SK-N-SH treated with all-trans-retinoic acid at 6 μM for 48 hours (cell line): ENCODE results near the gene TMEM209.
"Not testable (repeated sequence)": the region's sequence is repeated elsewhere in the genome, so short reads cannot be mapped to it uniquely, and the experiment has no call there.

Experiments used
- ATAC-seq: fragments of 200-7000 bp; cut with Tn5 transposase; 3 replicates; pipeline ENCODE4 v1.9.1; 2020; ENCODE audit warnings: mild to moderate bottlenecking, moderate library complexity
- ARNTL ChIP-seq: fragments of 450-650 bp; formaldehyde crosslinking; IDR thresholded peaks from 2 replicates; pipeline ENCODE4 v1.5.0; 2020; ENCODE audit warnings: low read depth, mild to moderate bottlenecking, moderate library complexity, borderline replicate concordance
- BACH2 ChIP-seq: fragments of 250-450 bp; sonication (Bioruptor Pico); IDR thresholded peaks from 2 replicates; pipeline ENCODE4 v1.9.0; 2021; ENCODE audit warnings: mild to moderate bottlenecking, borderline replicate concordance
- CREB5 ChIP-seq: fragments of 250-450 bp; sonication (Bioruptor Pico); IDR thresholded peaks from 2 replicates; pipeline ENCODE4 v1.5.1; 2020; ENCODE audit warnings: low read depth, mild to moderate bottlenecking, moderate library complexity
- CSDC2 ChIP-seq: fragments of 250-450 bp; sonication (Bioruptor Pico); IDR thresholded peaks from 2 replicates; pipeline ENCODE4 v1.5.0; 2020; ENCODE audit warnings: mild to moderate bottlenecking, moderate library complexity
- ESRRG ChIP-seq: fragments of 250-450 bp; sonication (Bioruptor Pico); IDR thresholded peaks from 2 replicates; pipeline ENCODE4 v1.6.1; 2021; ENCODE audit warnings: mild to moderate bottlenecking
- GLIS3 ChIP-seq: fragments of 250-450 bp; sonication (Bioruptor Pico); IDR thresholded peaks from 2 replicates; pipeline ENCODE4 v1.5.0; 2020; ENCODE audit warnings: mild to moderate bottlenecking, moderate library complexity
- ISL1 ChIP-seq: fragments of 250-450 bp; sonication (Bioruptor Pico); IDR thresholded peaks from 2 replicates; pipeline ENCODE4 v2.1.2; 2022; ENCODE audit warnings: mild to moderate bottlenecking, moderate library complexity
- OSR1 ChIP-seq: fragments of 250-450 bp; sonication (Bioruptor Pico); IDR thresholded peaks from 2 replicates; pipeline ENCODE4 v1.8.0; 2022; ENCODE audit warnings: moderate library complexity, mild to moderate bottlenecking, inconsistent platforms
- PPARA ChIP-seq: fragments of 250-450 bp; sonication (Bioruptor Pico); IDR thresholded peaks from 2 replicates; pipeline ENCODE4 v1.5.0; 2020; ENCODE audit warnings: mild to moderate bottlenecking, borderline replicate concordance
- RARB ChIP-seq: fragments of 250-450 bp; sonication (Bioruptor Pico); IDR thresholded peaks from 2 replicates; pipeline ENCODE4 v1.8.0; 2021; ENCODE audit warnings: mild to moderate bottlenecking, moderate library complexity
- SNAI2 ChIP-seq: fragments of 250-450 bp; sonication (Bioruptor Pico); IDR thresholded peaks from 2 replicates; pipeline ENCODE4 v1.5.0; 2020; ENCODE audit warnings: mild to moderate bottlenecking, moderate library complexity
- TCF4 ChIP-seq: fragments of 250-450 bp; sonication (Bioruptor Pico); IDR thresholded peaks from 2 replicates; pipeline ENCODE4 v1.8.0; 2021; ENCODE audit warnings: mild to moderate bottlenecking, moderate library complexity, borderline replicate concordance
- TOX ChIP-seq: fragments of 250-450 bp; sonication (Bioruptor Pico); IDR thresholded peaks from 2 replicates; pipeline ENCODE4 v1.8.0; 2021; ENCODE audit warnings: mild to moderate bottlenecking, moderate library complexity, borderline replicate concordance
- TSHZ2 ChIP-seq: fragments of 250-450 bp; sonication (Bioruptor Pico); IDR thresholded peaks from 2 replicates; pipeline ENCODE4 v1.5.0; 2020; ENCODE audit warnings: mild to moderate bottlenecking, moderate library complexity
- ZC3H10 ChIP-seq: fragments of 250-450 bp; sonication (Bioruptor Pico); IDR thresholded peaks from 2 replicates; pipeline ENCODE4 v1.5.1; 2021; ENCODE audit warnings: mild to moderate bottlenecking, moderate library complexity
- ZFP30 ChIP-seq: fragments of 450-650 bp; formaldehyde crosslinking; IDR thresholded peaks from 2 replicates; pipeline ENCODE4 v1.5.0; 2022; ENCODE audit warnings: mild to moderate bottlenecking, moderate library complexity
- ZNF565 ChIP-seq: fragments of 450-650 bp; formaldehyde crosslinking; conservative IDR thresholded peaks from 2 replicates; pipeline ENCODE4 v1.5.0; 2020; ENCODE audit warnings: low read depth, mild to moderate bottlenecking, moderate library complexity
- ZNF70 ChIP-seq: fragments of 450-650 bp; formaldehyde crosslinking; IDR thresholded peaks from 2 replicates; pipeline ENCODE4 v1.5.0; 2020; ENCODE audit warnings: mild to moderate bottlenecking, moderate library complexity
- ZNF8 ChIP-seq: fragments of 450-650 bp; formaldehyde crosslinking; IDR thresholded peaks from 2 replicates; pipeline ENCODE4 v1.5.0; 2020; ENCODE audit warnings: mild to moderate bottlenecking, moderate library complexity
- TF ChIP-seq, protein P1 (sequence below): fragments of 250-450 bp; sonication (Bioruptor Pico); IDR thresholded peaks from 2 replicates; pipeline ENCODE4 v1.8.0; 2020; ENCODE audit warnings: mild to moderate bottlenecking, moderate library complexity, borderline replicate concordance
- TF ChIP-seq, protein P2 (sequence below): fragments of 250-450 bp; sonication (Bioruptor Pico); IDR thresholded peaks from 2 replicates; pipeline ENCODE4 v1.5.1; 2021; ENCODE audit warnings: mild to moderate bottlenecking, moderate library complexity
- TF ChIP-seq, protein P3 (sequence below): fragments of 250-450 bp; sonication (Bioruptor Pico); IDR thresholded peaks from 2 replicates; pipeline ENCODE4 v1.8.0; 2021; ENCODE audit warnings: low read depth, mild to moderate bottlenecking, moderate library complexity, borderline replicate concordance

The TMEM209 gene

GRCh38 chr7:130127404-130127803, 77.8 kb downstream of the TMEM209 start:
- no peak; the same call in 1 of the 3 replicates for ATAC-seq
- TF ChIP-seq TSHZ2 (no peak), SNAI2 (CRISPR knock-in tag) (no peak), TCF4 (CRISPR knock-in tag) (no peak), ZFP30 (no peak), OSR1 (CRISPR knock-in tag) (no peak), ISL1 (no peak), PPARA (no peak), ZNF8 (no peak), ZNF565 (no peak), BACH2 (CRISPR knock-in tag) (no peak), ZC3H10 (CRISPR knock-in tag) (no peak), CREB5 (no peak), CSDC2 (CRISPR knock-in tag) (no peak), TOX (CRISPR knock-in tag) (no peak), ZNF70 (CRISPR knock-in tag) (no peak)
- TF ChIP-seq, protein P1, sequence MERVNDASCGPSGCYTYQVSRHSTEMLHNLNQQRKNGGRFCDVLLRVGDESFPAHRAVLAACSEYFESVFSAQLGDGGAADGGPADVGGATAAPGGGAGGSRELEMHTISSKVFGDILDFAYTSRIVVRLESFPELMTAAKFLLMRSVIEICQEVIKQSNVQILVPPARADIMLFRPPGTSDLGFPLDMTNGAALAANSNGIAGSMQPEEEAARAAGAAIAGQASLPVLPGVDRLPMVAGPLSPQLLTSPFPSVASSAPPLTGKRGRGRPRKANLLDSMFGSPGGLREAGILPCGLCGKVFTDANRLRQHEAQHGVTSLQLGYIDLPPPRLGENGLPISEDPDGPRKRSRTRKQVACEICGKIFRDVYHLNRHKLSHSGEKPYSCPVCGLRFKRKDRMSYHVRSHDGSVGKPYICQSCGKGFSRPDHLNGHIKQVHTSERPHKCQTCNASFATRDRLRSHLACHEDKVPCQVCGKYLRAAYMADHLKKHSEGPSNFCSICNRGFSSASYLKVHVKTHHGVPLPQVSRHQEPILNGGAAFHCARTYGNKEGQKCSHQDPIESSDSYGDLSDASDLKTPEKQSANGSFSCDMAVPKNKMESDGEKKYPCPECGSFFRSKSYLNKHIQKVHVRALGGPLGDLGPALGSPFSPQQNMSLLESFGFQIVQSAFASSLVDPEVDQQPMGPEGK, result no peak
- TF ChIP-seq, protein P2, sequence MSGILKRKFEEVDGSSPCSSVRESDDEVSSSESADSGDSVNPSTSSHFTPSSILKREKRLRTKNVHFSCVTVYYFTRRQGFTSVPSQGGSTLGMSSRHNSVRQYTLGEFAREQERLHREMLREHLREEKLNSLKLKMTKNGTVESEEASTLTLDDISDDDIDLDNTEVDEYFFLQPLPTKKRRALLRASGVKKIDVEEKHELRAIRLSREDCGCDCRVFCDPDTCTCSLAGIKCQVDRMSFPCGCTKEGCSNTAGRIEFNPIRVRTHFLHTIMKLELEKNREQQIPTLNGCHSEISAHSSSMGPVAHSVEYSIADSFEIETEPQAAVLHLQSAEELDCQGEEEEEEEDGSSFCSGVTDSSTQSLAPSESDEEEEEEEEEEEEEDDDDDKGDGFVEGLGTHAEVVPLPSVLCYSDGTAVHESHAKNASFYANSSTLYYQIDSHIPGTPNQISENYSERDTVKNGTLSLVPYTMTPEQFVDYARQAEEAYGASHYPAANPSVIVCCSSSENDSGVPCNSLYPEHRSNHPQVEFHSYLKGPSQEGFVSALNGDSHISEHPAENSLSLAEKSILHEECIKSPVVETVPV (CRISPR knock-in tag), result no peak
- TF ChIP-seq, all 23 proteins: peak for 0

GRCh38 chr7:130126840-130127239, 78.4 kb downstream of the TMEM209 start:
- not testable (repeated sequence) for ATAC-seq

- no peak for ATAC-seq
- TF ChIP-seq TCF4 (CRISPR knock-in tag), result no peak
- TF ChIP-seq, protein P3, sequence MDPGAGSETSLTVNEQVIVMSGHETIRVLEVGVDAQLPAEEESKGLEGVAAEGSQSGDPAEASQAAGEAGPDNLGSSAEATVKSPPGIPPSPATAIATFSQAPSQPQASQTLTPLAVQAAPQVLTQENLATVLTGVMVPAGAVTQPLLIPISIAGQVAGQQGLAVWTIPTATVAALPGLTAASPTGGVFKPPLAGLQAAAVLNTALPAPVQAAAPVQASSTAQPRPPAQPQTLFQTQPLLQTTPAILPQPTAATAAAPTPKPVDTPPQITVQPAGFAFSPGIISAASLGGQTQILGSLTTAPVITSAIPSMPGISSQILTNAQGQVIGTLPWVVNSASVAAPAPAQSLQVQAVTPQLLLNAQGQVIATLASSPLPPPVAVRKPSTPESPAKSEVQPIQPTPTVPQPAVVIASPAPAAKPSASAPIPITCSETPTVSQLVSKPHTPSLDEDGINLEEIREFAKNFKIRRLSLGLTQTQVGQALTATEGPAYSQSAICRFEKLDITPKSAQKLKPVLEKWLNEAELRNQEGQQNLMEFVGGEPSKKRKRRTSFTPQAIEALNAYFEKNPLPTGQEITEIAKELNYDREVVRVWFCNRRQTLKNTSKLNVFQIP (CRISPR knock-in tag), result no peak
- TF ChIP-seq CREB5, result no peak
- no peak for TF ChIP-seq ESRRG
- no peak for TF ChIP-seq TOX (CRISPR knock-in tag)
- TF ChIP-seq BACH2 (CRISPR knock-in tag), result no peak
- no peak for TF ChIP-seq RARB (CRISPR knock-in tag)
- no peak for TF ChIP-seq SNAI2 (CRISPR knock-in tag)
- TF ChIP-seq ZC3H10 (CRISPR knock-in tag), result no peak
- no peak for TF ChIP-seq CSDC2 (CRISPR knock-in tag)
- no peak for TF ChIP-seq OSR1 (CRISPR knock-in tag)
- TF ChIP-seq ZNF70 (CRISPR knock-in tag), result no peak
- no peak for TF ChIP-seq ARNTL (CRISPR knock-in tag)
- no peak for TF ChIP-seq GLIS3
- TF ChIP-seq ZFP30, result no peak
- TF ChIP-seq, protein P1, result no peak
- TF ChIP-seq ZNF8, result no peak
- TF ChIP-seq, protein P2 (CRISPR knock-in tag), result no peak
- TF ChIP-seq ISL1, result no peak
These were observed 80.5 kb downstream of the TMEM209 start for GRCh38 chr7:130124711-130125110.
